Brain microvascular endothelial cell (primary cell): ENCODE results near the gene DNAH14.

Experiments
- DNase-seq: peaks from one replicate; pipeline ENCODE4 v3.0.0-alpha.2; 2020
- H3K27ac ChIP-seq: fragments of 250-450 bp; sonication (Bioruptor Pico); 2 replicates; pipeline ENCODE4 v1.5.1; 2020; ENCODE audit warnings: mild to moderate bottlenecking, moderate library complexity
- H3K27me3 ChIP-seq: fragments of 250-450 bp; sonication (Bioruptor Pico); replicated peaks from 2 replicates; pipeline ENCODE4 v1.5.1; 2020; ENCODE audit warnings: mild to moderate bottlenecking
- H3K36me3 ChIP-seq: fragments of 250-450 bp; sonication (Bioruptor Pico); replicated peaks from 2 replicates; pipeline ENCODE4 v1.5.1; 2020; ENCODE audit warnings: mild to moderate bottlenecking
- H3K4me3 ChIP-seq: 2 replicates; pipeline ENCODE4 v1.5.1; 2011; ENCODE audit warnings: low read depth, mild to moderate bottlenecking, control low read depth, low read length, moderate library complexity
- CTCF ChIP-seq: IDR thresholded peaks from 2 replicates; pipeline ENCODE4 v1.5.1; 2011; ENCODE audit warnings: low read depth, mild to moderate bottlenecking, moderate library complexity, low read length, control low read depth, inconsistent platforms; ENCODE audit errors: missing control alignments
- in situ Hi-C: cut with HindIII; loops from 2 replicates; pipeline ENCODE4 v1.10.0; 2017; ENCODE audit warnings: low sequenced_read_pairs, low pct_ligation_motif_present

DNAH14 gene

GRCh38 chr1:224900062-224900630, 29.3 kb upstream of the DNAH14 start:
- in situ Hi-C loops, result no loop called here
- no peak overlapping the region for H3K4me3 ChIP-seq
- no peak for DNase-seq
- TF ChIP-seq CTCF, result no peak
- H3K36me3 ChIP-seq, result no peaks in the 10 kb centered on the region
- no peak overlapping the region for H3K27ac ChIP-seq
- no peaks in the 10 kb centered on the region for H3K27me3 ChIP-seq

- Histone ChIP-seq H3K36me3 (no peaks in the 10 kb centered on the region), H3K4me3 (no peak overlapping the region), H3K27ac (no peak overlapping the region), H3K27me3 (no peaks in the 10 kb centered on the region)
- in situ Hi-C loops, result no loop called here
- DNase-seq, result no peak
- TF ChIP-seq CTCF, result no peak
These were observed 28.2 kb upstream of the DNAH14 start for GRCh38 chr1:224901087-224901810.

GRCh38 chr1:224903955-224904354, 25.5 kb upstream of the DNAH14 start:
- Histone ChIP-seq H3K4me3 (no peak overlapping the region), H3K36me3 (no peaks in the 10 kb centered on the region), H3K27ac (no peak overlapping the region), H3K27me3 (no peaks in the 10 kb centered on the region)
- in situ Hi-C loops, result no loop called here
- no peak for TF ChIP-seq CTCF
- DNase-seq, result no peak

- Histone ChIP-seq H3K36me3 (no peaks in the 10 kb centered on the region), H3K27ac (no peak overlapping the region), H3K27me3 (no peaks in the 10 kb centered on the region), H3K4me3 (no peak overlapping the region)
- no peak for TF ChIP-seq CTCF
- no peak for DNase-seq
- in situ Hi-C loops, result no loop called here
These were observed 23.1 kb upstream of the DNAH14 start for GRCh38 chr1:224906340-224906739.

GRCh38 chr1:224911217-224911616, 18.3 kb upstream of the DNAH14 start:
- no peaks in the 10 kb centered on the region for H3K27me3 ChIP-seq
- in situ Hi-C loops, result no loop called here
- H3K4me3 ChIP-seq, result no peak overlapping the region
- TF ChIP-seq CTCF, result no peak
- no peak for DNase-seq
- H3K36me3 ChIP-seq, result no peaks in the 10 kb centered on the region
- H3K27ac ChIP-seq, result no peak overlapping the region

GRCh38 chr1:224914292-224914900, 15.1 kb upstream of the DNAH14 start:
- in situ Hi-C loops, result no loop called here
- DNase-seq, result no peak
- TF ChIP-seq CTCF, result no peak

More at GRCh38 chr1:224914292-224914900, 15.1 kb upstream of the DNAH14 start:
- Histone ChIP-seq H3K36me3 (no peaks in the 10 kb centered on the region), H3K4me3 (no peak overlapping the region), H3K27me3 (no peaks in the 10 kb centered on the region), H3K27ac (no peak overlapping the region)
